Activated T-cell treated with anti-CD3 and anti-CD28 coated beads for 24 hours (primary cell): ENCODE data around the gene NKD2.
"Not testable (repeated sequence)": the region's sequence is repeated elsewhere in the genome, so short reads cannot be mapped to it uniquely, and the experiment has no call there.

Source experiments
- DNase-seq: peaks from one replicate; pipeline ENCODE4 v3.0.0-alpha.2; 2020; ENCODE audit warnings: low read depth

NKD2 gene

DNA sequence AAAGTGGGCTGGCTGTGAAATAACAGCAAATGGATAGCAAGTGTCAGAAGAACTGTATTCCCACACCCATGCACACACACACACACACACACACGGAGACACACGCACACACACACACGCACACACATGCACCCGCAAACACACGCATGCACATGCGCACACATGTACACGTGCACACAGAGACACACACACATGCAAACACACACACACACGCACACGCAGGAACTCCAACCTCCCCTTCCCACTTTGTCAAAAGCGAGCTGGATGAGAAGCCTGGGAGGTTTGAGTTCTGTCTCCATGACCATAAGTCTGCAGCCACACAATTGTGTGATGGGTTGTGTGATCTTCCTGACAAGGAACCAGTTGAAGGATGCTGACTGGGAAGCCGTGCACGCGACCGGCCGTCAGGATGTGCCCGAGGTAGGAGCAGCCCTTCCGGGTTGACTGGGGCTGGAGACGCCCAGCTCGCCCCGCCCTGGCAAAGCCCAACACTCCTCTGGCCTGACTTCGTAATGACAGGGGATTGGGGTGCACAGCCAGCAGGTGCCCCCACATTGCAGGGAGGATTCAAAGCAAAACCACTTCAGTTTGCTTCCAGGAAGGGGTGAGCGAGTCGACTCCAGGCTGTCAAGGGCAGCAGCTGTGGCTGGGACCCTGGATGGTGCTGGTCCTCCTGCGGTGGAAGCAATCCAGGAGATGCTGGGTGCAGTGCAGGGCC lies 29.3 kb upstream of the NKD2 start:
- no peak for DNase-seq

DNA sequence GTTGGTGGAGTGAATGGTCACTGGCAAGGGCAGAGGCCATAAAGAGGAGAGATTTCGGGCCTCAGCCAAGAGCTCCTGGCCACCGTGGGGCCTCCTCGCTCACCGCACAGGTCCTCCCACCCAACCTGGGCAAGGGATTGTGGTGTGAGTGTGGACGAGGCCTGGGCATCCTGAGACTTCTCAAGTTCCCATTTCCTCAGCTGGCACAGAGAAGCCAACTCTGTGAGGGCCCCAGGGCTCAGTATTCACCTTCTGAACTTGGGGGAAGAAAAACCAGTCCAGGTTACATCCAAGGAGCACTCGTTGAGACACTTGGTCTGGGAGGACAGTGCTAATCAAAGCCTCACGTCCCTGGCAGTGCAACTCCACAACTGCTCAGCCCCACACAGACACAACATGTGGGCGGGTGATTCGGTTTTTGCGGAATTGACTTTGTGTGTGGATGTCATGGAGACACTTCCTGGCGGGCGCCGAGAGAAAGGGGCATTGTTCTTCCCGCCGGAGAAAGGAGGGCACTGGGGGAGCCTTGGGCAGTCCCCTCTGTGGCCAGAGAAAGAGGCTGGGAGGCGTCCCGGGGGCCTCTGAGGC lies 28.5 kb upstream of the NKD2 start:
- DNase-seq = no peak

DNA sequence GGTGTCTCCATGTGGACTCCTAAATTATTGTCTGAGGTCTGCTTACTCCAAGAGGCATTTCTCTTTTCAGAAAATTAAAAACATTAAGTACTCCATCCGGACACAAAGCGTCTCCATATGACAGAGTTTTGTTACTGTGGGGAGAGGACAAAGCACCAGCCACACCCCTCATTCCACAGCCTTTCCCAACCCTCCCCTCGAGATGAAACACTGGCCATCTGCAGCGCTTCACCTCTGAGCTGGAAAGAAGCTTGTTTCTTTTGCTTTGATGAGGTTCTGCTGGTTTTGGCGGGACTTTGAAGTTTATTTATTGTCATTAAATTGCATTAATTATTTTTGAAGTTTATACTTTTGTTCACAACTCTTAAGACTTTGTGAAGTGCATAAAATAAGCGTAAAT lies 27.6 kb upstream of the NKD2 start:
- no peak for DNase-seq

DNA sequence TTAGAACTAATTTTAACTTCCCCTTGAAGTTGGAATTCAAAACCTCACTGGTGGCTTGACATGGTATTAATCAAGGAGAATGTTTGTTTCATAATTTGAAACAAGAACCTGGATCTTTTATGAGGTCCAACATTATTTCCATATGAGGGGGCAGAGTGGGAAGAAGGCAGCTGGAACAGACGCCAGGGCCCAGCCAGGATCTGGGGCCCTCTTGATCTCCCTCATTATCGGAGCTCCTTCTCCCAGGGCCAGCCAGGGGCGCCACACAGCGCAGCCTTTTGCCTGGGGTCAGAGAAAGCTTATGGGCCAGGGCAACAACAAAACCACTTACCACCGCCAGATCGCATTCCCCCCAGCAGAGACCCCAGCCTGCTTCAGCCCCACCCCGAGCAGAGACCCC lies 27.1 kb upstream of the NKD2 start:
- DNase-seq = no peak

DNA sequence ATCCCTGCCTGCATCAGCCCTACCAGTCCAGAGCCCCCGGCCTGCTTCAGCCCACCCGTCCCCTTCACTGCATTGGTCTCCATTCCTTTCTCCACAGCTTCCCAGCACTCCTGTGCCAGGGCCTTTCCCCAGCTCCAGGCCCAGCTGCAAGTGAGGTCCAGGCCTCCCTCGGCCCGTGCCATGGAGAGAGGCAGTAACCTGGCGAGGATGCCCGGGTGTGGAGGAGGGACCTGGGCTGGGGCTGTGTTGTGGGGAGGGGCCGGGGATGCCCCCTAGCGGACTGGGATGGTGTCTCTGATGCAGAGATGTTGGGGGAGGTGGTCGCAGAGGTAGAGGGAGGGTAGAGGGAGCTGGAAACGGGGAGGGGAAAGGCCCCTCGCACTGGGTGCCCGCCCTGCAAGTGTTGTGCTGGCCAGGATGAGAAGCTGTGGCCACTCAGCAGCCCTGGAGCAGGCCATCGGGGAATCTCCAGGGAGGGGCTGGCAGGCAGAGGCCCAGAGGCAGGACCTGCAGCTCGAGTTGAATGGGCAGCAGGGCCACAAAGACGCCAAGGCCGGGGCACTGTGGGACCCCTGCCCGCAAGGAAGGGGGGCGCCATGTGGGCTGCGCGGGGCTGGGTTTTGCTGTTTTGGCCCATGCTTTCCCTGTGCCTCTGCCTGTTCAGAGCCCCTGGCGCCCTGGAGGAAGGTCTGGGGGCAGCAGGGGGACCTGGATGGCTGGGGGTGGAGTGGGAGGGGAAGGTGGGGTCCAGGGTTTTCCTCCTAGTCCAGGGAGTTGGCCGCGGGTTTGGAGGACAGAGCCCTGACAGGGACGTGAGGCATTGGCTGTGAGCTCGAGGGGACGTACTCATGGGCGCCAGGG lies 26.0 kb upstream of the NKD2 start:
- no peak for DNase-seq

DNA sequence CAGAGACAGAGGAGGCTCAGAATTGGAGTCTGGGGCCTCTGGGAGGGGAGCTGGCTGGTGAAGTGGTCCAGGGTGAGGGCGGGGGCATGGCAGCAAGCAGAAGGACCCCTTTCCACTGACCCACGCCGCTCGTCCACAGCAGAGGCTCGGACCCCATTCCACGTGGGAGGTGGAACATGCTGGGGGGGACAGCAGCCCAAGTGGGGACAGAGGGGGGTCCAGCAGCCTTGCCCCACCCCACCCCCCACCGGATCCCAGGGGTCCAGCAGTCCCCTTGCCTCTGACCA lies 25.4 kb upstream of the NKD2 start:
- no peak for DNase-seq

DNA sequence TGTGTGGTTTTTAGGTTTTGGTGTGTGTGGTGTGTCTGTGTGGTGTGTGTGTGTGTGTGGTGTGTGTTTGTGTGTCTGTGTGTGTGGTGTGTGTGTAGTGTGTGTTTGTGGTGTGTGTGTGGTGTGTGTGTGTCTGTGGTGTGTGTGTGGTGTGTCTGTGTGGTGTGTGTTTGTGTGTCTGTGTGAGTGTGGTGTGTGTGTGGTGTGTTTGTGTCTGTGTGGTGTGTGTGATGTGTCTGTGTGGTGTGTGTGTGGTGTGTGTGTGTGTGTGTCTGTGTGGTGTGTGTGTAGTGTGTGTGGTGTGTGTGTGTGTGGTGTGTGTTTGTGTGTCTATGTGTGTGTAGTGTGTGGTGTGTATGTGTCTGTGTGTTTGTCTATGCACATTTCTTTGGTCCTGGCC lies 25.0 kb upstream of the NKD2 start:
- no peak for DNase-seq

DNA sequence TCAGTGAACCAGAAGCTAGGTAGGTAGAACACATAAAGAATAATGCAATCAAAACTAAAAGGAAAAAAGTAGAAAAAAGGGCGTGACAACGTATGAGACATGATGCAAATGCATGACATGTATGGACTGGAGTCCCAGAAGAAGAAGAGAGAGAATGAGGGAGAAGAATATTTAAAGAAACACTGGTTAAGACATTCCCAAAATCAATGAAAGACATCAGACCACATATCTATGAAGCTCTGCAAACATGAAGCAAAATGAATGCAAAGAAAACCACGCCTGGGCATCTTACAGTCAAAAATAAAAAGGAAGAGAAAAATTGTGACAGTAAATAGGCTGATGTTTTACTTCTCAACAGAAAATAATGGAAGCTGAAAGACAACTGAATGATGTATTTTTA lies 23.8 kb upstream of the NKD2 start:
- DNase-seq = no peak

DNA sequence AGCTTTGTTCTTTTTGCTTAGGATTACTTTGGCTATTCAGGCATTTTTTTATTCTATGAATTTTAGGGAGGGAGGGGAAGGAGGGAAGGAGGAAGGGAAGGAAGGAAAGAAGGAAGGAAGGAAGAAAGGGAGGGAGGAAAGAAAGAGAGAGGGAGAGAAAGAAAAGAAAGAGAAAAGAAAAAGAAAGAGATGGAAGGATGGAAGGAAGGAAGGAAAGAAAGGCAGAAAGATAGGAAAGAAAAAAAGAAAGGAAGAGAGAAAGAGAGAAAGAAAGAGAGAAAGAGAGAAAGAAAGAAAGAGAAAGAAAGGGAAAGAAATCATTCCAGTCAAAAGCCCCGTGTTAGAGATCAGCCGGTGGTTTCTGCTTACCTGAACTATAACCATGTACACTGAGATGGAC lies 20.8 kb upstream of the NKD2 start:
- DNase-seq = no peak

DNA sequence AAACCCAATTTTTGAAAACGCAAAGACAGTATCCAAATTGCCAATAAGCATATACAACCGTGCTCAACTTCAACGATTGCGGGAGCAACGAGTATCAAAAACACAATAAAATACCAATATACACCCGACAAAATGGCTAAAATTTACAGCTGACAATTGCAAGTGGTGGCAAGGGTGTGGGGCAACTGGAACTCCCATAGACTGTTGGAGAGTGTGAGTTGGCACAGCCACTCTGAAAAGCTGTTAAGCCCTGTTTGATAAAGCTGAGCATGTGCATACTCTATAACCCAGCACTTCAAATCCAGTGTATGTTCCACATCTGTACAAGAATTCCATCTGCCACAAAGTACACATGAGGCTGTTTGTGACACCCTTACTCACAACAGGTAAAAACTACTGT lies 20.3 kb upstream of the NKD2 start:
- DNase-seq = no peak

DNA sequence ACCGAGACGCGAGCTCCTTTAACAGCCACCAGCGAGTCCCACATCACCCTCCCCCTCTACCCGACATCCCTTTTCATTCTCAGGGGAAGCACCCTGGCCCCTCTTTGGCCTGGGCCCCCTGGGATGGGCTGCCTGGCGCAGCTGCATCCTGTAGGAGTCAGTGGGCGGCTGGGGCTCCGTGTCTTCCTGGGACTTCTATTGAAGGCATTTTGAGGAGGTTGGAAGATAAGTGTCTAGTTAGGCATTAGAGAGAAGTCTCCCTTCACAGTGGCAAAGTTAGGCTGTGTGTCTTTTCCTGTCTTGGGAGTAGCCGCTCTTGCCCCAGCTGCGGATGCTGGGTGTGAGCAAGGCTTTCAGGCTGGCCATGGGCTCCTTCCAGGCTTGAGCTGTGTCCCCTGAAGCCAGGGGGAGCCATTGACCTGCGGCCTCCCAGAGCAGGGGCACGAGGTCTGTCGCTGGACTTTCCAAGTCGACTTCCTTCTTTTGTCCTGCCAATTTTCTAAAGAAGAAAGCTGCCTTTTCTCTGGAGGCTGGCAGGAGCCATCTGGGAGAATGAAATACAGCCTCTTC lies 18.6 kb upstream of the NKD2 start:
- DNase-seq = no peak

DNA sequence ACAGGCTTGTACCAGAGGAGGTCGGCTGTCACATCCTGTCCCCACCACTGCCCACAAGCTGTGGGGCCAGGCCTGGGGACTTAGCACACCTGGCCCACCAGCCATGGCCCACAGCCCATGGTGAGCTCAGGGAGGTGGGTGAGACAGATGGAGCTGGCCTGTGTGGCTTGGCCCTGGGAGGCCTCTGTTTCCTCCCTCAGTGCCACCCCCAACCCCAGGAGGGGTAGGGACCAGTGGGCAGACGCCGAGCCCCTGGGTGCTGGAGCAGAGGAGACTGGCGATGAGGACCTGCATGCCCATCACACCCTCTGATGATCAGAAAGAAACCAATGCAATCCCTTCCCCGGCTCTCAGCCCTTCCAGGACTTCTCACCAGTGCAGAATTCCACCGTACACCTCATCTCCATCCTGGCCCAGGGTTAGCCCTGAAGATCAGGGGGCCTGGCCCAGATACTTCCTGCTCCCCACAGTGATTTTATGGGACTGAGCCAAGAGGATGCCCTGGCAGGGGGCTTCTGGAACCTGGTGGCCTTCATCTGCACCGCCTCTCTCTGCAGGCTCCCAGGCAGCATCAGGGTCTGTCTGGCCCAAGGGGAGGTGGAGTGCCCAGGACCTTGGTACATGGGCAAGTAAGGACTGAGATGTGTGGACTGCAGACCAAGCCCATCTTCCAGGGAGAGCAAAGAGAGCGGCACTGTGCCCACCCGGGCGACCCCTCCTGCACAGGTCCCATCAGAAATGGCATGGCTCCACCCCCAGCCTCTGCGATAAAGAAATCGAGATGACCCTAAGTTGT lies 16.9 kb upstream of the NKD2 start:
- no peak for DNase-seq

DNA sequence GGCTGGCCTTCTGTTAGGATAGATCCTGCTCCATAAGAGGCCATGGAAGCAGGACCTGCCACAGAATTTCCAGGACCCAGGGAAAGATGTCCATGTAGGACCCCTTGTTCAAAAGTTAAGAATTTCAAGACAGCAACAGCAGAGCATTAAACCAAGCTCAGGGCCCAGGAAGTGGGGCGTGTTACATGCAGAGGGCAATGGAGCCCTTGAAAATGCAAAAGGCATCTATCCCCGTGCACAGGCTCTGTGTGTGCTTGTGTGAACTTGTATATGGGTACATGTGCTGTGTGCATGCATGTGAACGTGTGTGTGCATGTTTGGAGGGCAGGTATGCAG lies 14.4 kb upstream of the NKD2 start:
- DNase-seq = no peak

DNA sequence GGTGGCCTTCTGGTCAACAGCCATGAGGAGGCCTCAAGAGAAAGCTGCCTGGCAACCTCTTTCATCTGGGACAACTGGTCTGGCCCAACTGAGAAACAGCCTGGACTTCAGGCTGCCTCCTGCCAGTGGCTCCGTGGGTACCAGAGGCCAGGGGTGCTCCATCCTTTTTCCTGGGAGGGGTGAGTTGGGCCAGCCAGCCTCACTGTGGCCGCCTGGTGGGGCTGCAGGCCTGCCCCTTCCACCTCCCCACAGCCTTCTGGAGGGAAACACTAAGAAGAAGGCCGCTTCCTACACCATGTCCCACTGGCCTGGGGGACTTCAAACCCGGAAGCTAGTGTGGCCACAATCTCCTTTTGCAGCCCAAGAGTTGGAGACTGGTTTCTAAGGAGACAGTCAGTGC lies 13.8 kb upstream of the NKD2 start:
- no peak for DNase-seq

DNA sequence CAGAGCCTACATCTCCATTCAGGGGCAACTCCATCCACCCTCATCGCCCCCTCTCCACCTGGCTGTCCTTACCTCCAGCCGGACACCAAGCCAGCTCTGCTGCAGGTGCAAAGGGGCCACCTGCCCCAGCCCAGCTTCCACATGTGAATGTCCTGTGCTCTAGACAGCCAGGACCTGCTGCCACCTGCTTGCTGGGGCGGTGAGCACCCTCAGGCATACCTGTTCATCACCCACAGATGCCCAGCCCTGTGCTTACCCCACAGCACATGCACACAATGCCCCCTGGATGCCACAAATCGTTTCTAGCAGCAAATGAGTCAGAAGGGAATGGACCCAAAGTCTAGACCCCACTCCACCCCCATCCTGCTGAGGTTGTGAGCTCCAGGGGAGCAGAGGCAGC lies 13.3 kb upstream of the NKD2 start:
- no peak for DNase-seq

DNA sequence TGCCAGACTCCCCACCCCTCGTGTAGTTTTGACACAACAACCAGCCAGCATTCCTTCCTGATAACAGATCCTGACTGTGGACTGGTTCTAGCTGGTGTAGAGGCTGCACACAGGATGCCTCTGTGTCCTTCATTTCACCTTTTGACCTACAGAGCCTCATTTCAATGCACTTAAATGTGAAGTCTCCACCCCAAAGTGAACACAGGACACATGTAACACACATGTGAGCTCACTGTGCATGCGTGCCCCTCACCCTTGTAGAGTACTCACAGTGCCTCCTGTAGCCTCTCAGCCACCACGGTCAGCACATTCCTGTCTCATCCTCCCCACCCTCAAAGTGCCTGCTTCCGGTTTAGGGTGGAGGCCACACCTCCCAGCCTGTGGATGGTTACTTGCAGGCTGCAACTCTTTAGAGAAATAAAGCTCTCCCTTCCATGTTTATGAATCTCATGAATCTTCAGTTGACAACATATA lies 11.6 kb upstream of the NKD2 start:
- DNase-seq = peak; percentile 22

DNA sequence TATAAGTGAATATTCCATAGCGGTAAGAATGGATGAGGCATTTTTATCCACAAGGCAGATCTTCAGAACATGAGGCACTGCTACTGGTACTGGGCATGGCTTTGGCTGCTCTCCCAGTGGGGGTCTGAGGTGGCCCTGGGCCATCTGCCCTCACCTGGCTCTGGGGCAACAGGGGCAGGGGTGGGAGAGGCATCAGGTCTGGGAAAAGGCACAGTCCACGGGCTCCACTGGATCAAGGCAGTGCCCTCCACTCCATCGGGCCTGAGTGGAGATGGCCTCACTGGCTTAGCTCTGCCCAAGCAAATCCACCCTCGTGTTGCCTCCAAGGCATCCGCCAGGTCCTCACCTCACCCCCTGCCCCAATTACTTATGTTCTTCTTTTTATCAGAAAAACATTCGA lies 10.9 kb upstream of the NKD2 start:
- DNase-seq = no peak

DNA sequence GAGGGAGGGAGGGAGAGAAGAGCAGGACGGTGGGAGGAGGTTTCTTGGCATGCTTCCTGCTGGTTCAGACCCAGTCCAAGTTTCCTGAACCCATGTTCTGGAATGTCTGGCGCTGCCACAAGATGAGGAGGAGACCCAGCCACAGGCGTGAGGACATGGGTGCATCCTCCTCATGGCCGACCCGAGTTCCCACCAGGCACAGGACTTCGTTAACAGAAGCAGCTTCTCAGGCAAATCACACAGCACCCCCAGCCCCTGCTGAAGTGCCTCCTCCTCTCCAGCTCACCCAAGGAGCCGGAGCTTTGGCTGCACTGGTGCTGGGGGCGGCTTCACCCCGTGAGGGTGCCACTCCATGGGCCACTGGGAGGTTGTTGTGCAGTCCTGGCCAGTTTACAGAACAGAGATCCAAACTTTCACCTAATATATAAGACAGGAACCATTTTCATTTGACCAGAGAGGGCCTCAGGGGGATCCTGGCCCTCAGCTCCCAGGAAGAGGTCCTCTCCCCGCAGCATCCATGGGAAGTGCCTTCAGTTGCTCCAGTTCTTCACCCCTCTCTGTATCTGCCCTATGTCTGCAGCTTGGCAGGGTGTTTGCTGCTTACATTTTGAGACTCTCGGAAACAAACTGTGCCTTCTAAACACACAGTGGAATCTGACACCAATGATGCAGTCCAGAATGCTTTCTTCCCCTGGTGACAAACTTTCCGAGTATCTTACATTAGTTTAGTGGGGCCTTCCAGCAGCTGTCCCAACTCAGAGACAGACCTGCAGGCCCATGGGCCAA lies 10.2 kb upstream of the NKD2 start:
- no peak for DNase-seq

DNA sequence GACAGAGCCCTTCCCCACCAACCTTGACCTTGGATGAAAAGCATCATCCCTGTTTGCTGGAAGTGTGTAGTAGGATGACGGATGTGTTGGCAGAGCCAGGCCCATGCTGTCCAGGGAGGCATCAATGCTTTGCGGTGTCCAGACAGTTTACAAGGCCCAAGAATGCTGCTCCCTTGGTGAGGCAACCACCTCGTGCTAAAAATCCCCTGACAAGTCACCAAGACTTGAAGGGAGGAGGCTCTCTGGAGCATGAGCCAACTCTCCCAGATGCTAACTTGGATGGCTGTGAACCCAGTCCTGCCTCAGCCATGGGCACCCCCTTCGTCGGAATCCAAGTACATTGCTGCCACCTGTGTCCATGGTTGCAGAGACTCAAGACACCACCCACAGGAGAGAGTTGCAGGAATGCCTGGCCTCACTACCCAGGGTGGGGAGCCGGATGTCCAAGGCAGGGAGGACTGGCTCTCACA lies 9.5 kb upstream of the NKD2 start:
- no peak for DNase-seq

DNA sequence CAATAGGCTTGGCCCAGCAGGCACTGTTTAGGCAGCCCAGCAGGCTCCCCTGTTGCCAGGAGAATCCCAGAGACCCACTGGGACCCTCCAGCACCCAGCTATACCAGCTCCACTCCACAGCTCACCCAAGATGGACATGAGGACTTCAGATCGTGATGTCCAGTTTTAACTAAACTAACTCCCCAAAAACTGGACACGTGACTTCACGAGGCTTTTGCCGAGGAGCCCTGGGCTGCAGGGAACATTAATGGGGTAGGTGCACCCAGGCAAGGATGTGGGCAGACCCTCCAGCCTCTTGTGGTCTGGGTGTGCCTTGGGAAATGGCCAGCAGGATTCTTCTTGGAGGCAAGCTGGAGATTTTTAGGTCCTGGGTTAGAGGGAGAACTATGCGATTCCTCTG lies 8.9 kb upstream of the NKD2 start:
- DNase-seq = no peak

DNA sequence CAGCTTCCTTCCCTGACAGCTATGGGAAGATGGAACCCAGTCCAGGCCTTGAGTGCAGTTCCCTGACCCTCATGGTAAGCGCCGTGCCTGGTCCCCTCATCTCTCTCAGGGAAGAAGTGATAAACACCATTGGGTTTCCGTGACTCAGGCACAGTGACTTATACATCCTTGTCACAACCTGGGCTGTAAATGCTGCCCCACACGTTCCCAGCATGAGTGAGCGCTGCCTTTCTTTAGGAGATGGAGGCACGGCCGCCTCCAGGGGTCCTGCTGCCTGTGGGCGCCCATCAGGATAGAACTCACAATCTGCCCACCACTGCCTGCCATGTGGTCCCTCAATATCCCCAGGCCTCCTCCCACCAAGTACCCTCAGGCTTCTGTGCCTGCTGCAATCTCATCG lies 8.3 kb upstream of the NKD2 start:
- DNase-seq = no peak

DNA sequence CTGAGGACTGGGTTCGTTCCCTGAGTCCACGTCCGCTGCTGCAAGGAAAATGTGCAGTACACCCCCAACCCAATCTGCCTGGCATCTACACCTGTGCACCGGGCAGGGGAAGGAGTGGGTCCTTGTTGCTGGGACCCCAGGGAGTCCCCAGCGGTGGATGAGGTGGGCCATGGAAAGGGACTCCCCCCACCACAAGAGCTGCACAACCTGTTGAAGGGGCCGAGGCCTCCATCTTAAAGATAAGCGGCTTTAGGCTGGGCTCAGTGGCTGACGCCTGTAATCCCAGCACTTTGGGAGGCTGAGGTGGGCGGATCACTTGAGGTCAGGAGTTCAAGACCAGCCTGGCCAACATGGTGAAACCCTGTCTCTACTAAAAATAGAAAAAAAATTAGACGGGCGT lies 7.8 kb upstream of the NKD2 start:
- DNase-seq = not testable (repeated sequence)
